GM19372 (cell line): ENCODE results near the gene ZNF462.
"Not testable (repeated sequence)": the region's sequence is repeated elsewhere in the genome, so short reads cannot be mapped to it uniquely, and the experiment has no call there.

Experiments
- ATAC-seq: cut with Tn5 transposase; IDR thresholded peaks from one replicate; pipeline ENCODE4 v1.9.1; 2021; ENCODE audit warnings: mild to moderate bottlenecking, low read depth, moderate library complexity; ENCODE audit not compliant: unreplicated experiment

ZNF462 gene, protein sequence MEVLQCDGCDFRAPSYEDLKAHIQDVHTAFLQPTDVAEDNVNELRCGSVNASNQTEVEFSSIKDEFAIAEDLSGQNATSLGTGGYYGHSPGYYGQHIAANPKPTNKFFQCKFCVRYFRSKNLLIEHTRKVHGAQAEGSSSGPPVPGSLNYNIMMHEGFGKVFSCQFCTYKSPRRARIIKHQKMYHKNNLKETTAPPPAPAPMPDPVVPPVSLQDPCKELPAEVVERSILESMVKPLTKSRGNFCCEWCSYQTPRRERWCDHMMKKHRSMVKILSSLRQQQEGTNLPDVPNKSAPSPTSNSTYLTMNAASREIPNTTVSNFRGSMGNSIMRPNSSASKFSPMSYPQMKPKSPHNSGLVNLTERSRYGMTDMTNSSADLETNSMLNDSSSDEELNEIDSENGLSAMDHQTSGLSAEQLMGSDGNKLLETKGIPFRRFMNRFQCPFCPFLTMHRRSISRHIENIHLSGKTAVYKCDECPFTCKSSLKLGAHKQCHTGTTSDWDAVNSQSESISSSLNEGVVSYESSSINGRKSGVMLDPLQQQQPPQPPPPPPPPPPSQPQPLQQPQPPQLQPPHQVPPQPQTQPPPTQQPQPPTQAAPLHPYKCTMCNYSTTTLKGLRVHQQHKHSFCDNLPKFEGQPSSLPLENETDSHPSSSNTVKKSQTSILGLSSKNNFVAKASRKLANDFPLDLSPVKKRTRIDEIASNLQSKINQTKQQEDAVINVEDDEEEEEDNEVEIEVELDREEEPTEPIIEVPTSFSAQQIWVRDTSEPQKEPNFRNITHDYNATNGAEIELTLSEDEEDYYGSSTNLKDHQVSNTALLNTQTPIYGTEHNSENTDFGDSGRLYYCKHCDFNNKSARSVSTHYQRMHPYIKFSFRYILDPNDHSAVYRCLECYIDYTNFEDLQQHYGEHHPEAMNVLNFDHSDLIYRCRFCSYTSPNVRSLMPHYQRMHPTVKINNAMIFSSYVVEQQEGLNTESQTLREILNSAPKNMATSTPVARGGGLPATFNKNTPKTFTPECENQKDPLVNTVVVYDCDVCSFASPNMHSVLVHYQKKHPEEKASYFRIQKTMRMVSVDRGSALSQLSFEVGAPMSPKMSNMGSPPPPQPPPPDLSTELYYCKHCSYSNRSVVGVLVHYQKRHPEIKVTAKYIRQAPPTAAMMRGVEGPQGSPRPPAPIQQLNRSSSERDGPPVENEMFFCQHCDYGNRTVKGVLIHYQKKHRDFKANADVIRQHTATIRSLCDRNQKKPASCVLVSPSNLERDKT (N-terminal part only)

DNA sequence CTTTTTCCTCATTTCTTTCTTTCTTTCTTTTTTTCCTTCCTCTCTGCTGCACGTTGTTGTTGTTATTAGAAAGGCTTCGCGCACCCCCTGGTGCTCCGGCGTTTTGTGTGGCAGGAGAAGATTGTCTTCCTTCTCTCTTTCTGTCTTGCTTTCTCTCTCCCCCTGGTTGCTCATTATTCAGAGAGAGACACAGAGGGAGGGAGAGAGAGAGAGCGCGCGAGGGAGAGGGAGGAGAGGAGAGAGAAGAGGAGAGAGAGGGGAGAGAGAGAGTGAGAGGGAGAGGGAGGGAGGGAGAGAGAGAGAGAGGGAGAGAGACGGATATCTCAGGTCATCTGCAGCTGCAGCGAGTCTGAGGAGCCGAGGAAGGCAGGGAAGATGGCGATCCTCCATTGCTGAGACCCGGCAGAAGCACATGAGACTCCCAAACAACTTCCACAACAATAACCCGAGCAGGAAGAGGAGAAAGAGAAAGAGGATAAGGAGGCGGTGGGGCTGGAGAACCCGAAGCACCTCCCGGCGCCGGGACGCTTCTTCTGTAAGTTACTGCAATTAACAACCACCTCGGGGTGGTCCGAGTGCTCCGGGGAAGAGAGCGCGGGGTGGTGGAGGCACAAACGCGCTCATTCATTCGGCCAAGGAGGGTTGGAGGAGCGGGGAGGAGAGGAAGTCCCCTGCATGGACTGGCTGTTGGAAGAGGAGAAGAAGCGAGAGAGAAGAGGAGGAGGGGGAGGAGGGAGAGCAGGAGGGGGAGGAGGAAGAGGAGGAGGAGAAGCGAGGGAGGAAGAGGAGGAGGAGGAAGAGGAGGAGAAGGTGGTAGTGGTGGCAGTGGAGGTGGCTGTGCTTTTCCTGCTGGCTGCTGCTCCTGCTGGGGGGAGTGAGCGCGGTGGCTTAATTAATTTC, at the start of gene ZNF462:
Gene ZNF462, plus strand, starts transcription at position 346 of the 900 bp plus-strand sequence. CDS start 60,218 bp downstream, outside the sequence.
- ATAC-seq: no peak

GRCh38 chr9:106816524-106816923, 46.4 kb upstream of the ZNF462 start:
- ATAC-seq: no peak

- ATAC-seq: no peak
Measured at GRCh38 chr9:106818034-106818433, 44.9 kb upstream of the ZNF462 start.

DNA sequence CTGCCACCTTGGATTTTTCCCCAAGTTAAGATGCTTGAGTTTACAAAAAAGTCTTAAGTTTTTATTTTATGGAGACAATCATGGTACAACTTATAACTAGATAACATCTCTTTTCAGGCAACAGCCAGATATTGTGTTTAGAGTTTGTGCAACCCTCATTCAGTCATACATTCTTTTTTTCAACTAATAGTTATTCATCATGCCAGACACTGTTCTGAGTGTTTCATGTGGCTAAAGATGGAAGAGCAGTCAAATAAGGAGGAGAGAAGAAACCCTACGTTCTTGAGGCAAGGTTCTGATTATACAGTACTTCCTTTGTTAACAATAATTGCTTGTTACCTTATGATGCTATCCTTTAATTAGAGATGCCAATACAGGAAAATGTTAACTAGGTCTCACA, 42.1 kb upstream of the ZNF462 start:
- ATAC-seq: no peak

GRCh38 chr9:106828070-106828469, 34.9 kb upstream of the ZNF462 start:
- no peak for ATAC-seq

DNA sequence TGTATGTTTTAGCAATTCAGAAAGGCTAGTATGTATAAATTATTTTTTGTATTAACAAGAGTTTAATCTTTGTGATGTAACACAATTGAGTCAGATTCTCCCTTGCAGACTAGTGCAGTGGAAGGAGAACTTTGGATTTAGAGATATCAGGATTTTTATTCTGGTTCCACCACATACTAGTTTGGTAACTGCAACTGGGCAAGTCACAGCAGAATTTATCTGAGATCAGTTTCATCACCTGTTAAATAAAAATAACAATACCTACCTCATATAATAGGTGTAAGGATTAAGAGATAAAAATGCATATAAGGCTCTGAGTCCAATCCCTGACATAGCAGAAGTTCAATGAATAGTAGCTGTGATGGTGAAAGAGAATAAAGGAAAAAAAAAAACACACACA, 34.0 kb upstream of the ZNF462 start:
- ATAC-seq: no peak

- no peak for ATAC-seq
Measured at GRCh38 chr9:106829666-106830408, 33.1 kb upstream of the ZNF462 start.

GRCh38 chr9:106830527-106831150, 32.3 kb upstream of the ZNF462 start:
- ATAC-seq: no peak

DNA sequence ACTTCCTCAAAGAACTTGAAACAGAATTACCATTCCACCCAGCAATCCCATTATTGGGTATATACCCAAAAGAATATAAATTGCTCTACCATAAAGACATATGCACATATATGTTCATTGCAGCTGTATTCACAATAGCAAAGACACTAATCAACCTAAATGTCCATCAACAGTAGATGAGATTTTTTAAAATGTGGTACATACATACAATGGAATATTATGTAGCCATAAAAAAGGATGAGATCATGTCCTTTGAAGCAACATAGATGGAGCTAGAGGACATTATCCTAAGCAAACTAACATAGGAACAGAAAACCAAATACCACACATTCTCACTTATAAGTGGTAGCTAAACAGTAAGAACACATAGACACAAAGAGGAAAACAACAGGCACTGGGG, 28.1 kb upstream of the ZNF462 start:
- ATAC-seq: no peak

DNA sequence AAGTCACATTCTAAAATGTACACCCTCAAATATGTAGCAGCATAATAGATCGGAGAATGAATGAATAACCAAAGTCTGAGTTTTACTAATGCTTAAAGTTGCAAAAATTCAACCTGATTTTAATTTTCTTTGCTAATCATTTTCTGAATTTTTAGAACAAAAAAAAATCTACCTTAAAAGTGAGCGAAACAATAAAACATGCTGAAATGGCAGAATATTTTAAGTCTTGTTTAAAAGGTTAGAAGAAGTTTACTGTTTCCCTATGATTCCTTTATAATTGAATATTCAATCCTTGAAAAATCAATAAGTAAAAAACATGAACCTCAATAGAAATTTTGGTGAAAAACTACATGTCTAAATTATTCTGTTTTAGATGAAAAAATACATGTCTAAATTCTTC, 27.1 kb upstream of the ZNF462 start:
- ATAC-seq: no peak

DNA sequence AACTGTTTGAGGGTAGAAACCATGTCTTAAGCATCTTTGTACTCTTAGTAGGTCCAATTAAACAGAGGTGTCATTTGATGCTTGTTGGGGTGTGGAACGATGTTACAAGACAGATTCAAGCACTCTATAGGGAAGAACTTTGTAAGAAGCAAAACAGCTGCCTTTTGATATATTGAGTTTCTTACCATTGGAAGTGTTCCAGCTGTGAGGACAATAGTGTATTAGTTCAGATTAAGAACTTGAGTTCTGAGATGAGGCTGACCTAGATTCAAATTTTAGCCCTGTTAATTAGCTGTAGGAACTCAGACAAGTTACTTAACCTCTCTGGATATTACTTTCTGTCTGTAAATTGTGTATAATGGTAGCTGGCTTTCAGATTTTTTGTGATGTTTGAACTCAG, 19.6 kb upstream of the ZNF462 start:
- no peak for ATAC-seq

DNA sequence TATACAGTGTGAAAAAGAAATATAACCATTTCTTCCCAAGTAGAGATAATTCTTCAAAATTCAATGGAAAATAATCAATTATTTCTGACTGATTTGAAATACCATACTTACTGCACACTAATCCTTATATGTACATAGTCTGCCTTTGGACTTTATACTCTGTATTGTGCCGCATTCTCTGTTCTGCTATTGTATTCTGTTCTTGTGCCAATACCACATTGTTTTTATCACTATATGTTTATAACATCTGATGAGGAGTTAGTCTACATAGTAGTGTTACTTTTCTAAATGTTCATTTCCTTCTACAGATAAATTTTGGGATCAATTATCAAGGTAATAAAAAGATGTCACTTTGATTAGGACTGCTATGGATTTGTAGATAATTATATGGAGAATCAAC, 16.7 kb upstream of the ZNF462 start:
- ATAC-seq: no peak

- ATAC-seq: no peak
Measured at GRCh38 chr9:106846857-106847256, 16.1 kb upstream of the ZNF462 start.

DNA sequence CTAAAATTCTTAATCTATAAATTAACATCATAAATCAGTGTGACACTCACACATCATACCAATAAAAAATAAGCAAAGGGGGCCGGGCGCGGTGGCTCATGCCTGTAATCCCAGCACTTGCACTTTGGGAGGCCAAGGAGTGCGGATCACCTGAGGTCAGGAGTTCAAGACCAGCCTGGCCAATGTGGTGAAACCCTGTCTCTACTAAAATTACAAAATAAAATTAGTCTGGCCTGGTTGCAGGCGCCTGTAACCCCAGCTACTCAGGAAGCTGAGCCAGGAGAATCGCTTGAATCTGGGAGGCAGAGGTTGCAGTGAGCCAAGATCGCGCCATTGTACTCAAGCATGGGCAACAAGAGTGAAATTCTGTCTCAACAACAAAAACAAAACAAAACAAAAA, 11.3 kb upstream of the ZNF462 start:
- ATAC-seq: not testable (repeated sequence)

- no peak for ATAC-seq
Measured at GRCh38 chr9:106857811-106858470, 5.0 kb upstream of the ZNF462 start.

DNA sequence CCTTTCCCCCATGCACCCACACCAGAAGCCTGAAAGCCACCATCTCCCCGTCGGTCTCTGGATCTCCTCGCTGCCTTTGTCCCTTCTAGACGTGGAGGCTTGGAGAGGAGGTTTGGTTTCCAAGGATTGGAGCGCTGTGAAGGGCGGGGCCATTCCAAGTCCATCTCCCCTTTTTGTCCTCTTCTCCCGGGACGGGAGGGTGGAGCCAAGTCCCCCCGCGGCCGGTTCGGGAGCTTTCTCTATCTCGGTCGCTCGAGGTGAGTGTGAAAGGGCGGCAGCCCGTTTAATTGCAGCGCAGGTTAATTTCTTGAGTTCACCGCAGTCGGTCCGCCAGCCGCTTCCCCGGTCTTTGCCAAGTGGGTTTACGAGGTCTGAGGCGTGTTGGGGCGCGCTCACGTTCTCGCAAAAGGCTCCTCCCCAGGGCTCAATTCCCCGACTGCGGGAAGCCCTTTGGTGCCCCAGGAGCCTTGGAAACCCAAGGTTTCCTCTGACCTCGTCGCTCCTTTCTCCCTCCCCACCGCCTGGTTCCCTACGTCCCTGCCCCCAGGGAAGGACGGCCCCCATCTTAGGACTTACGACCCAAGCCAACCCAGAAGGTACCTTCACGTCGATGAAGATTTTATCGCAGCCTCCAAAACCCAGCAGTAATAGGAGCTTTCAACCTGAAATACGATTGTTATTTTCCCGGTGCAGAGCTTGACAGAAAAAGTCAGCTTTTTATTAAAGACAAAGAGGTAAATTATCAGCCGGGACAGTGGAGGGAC, 2.8 kb upstream of the ZNF462 start:
- no peak for ATAC-seq
